Testis (tissue), 3 donors: ENCODE results near the gene KRTAP5-11. TPM values are rescaled to one million over a fixed set of nuclear protein-coding genes. Genes with fewer than 3 reads are reported as not detected.

Experiments
- DNase-seq: peaks from one replicate; pipeline ENCODE4 v3.0.0-alpha.2; 2019
- H3K27ac ChIP-seq, 2 donors: fragments of 200-600 bp; sonication (generic); one replicate each; pipeline ENCODE4 v1.5.1; 2019
- H3K27me3 ChIP-seq: fragments of 200-600 bp; sonication (generic); one replicate; pipeline ENCODE4 v1.5.1; 2019
- H3K36me3 ChIP-seq: fragments of 200-600 bp; sonication (generic); one replicate; pipeline ENCODE4 v1.5.1; 2017; ENCODE audit warnings: low read depth; ENCODE audit errors: missing control alignments
- H3K4me1 ChIP-seq: fragments of 200-600 bp; sonication (generic); one replicate; pipeline ENCODE4 v1.5.1; 2019
- H3K4me3 ChIP-seq, 2 donors: fragments of 200-600 bp; sonication (generic); one replicate each; pipeline ENCODE4 v1.5.1; 2017 to 2019
- H3K9me3 ChIP-seq: fragments of 200-600 bp; sonication (generic); one replicate; pipeline ENCODE4 v1.5.1; 2017
- CTCF ChIP-seq, 3 experiments: fragments of 450-650 bp in 2 of 3; fragments of 200-600 bp in 1 of 3; sonication (generic) in 1 of 3; IDR thresholded peaks; one replicate each; pipeline ENCODE4 v1.5.1; 2016 to 2019; ENCODE audit warnings: antibody characterized with exemption in 3 of 3, mild to moderate bottlenecking in 2 of 3, moderate library complexity in 1 of 3
- POLR2A ChIP-seq: fragments of 450-650 bp; IDR thresholded peaks from one replicate; pipeline ENCODE4 v1.6.1; 2017; ENCODE audit warnings: antibody characterized with exemption, mild to moderate bottlenecking, moderate library complexity
- WGBS, 2 donors: methylation state at CpG; one replicate each; pipeline ENCODE4 v1.1.5; 2018; 5-methylcytosine and 5-hydroxymethylcytosine counted together
- intact Hi-C: fragments of 100-400 bp; cut with DNase I; formaldehyde crosslinking; loops from one replicate; pipeline ENCODE4 v1.15.1; 2023; ENCODE audit warnings: low total_unique reads
- polyA plus RNA-seq: library from polyadenylated mRNA; stranded (reverse); fragments of 350-450 nt; fragmentation: Illumina TruSeq; extraction: RNeasy Lipid Tissue Mini Kit (QIAGEN cat#74804); gene quantifications from one replicate; pipeline ENCODE4 v1.2.3, GENCODE V29; 2014; ENCODE audit warnings: low read depth, low replicate concordance; ENCODE audit not compliant: insufficient read depth
- total RNA-seq, 2 donors: library from RNA; depleted of rRNA; stranded (reverse); fragments of >200 nt; gene quantifications; one replicate each; pipeline ENCODE4 v1.2.3, GENCODE V29; 2016

KRTAP5-11 gene
- total and polyA plus RNA-seq, 3 donors from 2014 or later = not detected

GRCh38 chr11:71566081-71566620 is 16.5 kb downstream of the KRTAP5-11 start:
- no peaks in the 10 kb centered on the region for H3K4me1 ChIP-seq
- TF ChIP-seq POLR2A = no peak
- no peak for TF ChIP-seq CTCF (IDR thresholded peaks at IDR 0.05)
- H3K27ac ChIP-seq = no peak overlapping the region
- no peaks in the 10 kb centered on the region for H3K36me3 ChIP-seq
- H3K4me3 ChIP-seq = no peak overlapping the region
- DNase-seq = no peak
- intact Hi-C loops = no loop called here
- H3K27me3 ChIP-seq = no peaks in the 10 kb centered on the region
- no peaks in the 10 kb centered on the region for H3K9me3 ChIP-seq
- 60 to 68% methylated on average over 10 of the region's 10 CpGs for WGBS, 2 donors

- Histone ChIP-seq H3K36me3 (no peaks in the 10 kb centered on the region), H3K9me3 (no peaks in the 10 kb centered on the region), H3K4me1 (no peaks in the 10 kb centered on the region), H3K27me3 (no peaks in the 10 kb centered on the region), H3K4me3 (no peak within 1 kb of the TSS), H3K27ac (no peak within 1 kb of the TSS)
- intact Hi-C loops = no loop called here
- no peak for DNase-seq
- TF ChIP-seq CTCF (IDR thresholded peaks at IDR 0.05) (no peak), POLR2A (no peak)
- 41 to 54% methylated on average over 2 to 5 of the region's 5 CpGs for WGBS, 2 donors
Measured at GRCh38 chr11:71565263-71565662, 17.4 kb downstream of the KRTAP5-11 start, which contains the start of gene KRTAP5-10. KRTAP5-10 (plus strand) TSS chr11:71565563; CDS start chr11:71565588, 25 bp downstream.

- Histone ChIP-seq H3K27ac (no peak overlapping the region), H3K36me3 (no peaks in the 10 kb centered on the region), H3K9me3 (no peaks in the 10 kb centered on the region), H3K4me1 (no peaks in the 10 kb centered on the region), H3K27me3 (no peaks in the 10 kb centered on the region), H3K4me3 (no peak overlapping the region)
- DNase-seq = no peak
- TF ChIP-seq CTCF (IDR thresholded peaks at IDR 0.05) (no peak), POLR2A (no peak)
- intact Hi-C loops = no loop called here
- WGBS, 2 donors = 91 to 95% methylated on average over 4 of the region's 4 CpGs
Measured at GRCh38 chr11:71564430-71564829, 18.2 kb downstream of the KRTAP5-11 start.

- Histone ChIP-seq H3K36me3 (no peaks in the 10 kb centered on the region), H3K27ac (no peak overlapping the region), H3K9me3 (no peaks in the 10 kb centered on the region), H3K4me1 (no peaks in the 10 kb centered on the region), H3K27me3 (no peaks in the 10 kb centered on the region), H3K4me3 (no peak overlapping the region)
- TF ChIP-seq CTCF (IDR thresholded peaks at IDR 0.05) (peak in 2 of 3 experiments; percentile 17 to 52), POLR2A (no peak)
- peak; percentile 68 for DNase-seq
- intact Hi-C loops = no loop called here
- 36 to 42% methylated on average over 8 of the region's 8 CpGs for WGBS, 2 donors
Measured at GRCh38 chr11:71563406-71563805, 19.3 kb downstream of the KRTAP5-11 start.

- Histone ChIP-seq H3K27ac (no peak overlapping the region), H3K36me3 (no peaks in the 10 kb centered on the region), H3K9me3 (no peaks in the 10 kb centered on the region), H3K4me1 (no peaks in the 10 kb centered on the region), H3K4me3 (no peak overlapping the region), H3K27me3 (no peaks in the 10 kb centered on the region)
- TF ChIP-seq POLR2A = no peak
- TF ChIP-seq CTCF (IDR thresholded peaks at IDR 0.05) = no peak
- intact Hi-C loops = no loop called here
- no peak for DNase-seq
Measured at GRCh38 chr11:71562120-71562519, 20.6 kb downstream of the KRTAP5-11 start.
